Urinary bladder (tissue), 4 donors: ENCODE data around the gene TUBA1A. TPM values are rescaled to one million over a fixed set of nuclear protein-coding genes. Genes with fewer than 3 reads are reported as not detected.
"Not testable (repeated sequence)": the region's sequence is repeated elsewhere in the genome, so short reads cannot be mapped to it uniquely, and the experiment has no call there.

Source experiments
- DNase-seq: peaks from one replicate; pipeline ENCODE4 v3.0.0-alpha.2; 2015; ENCODE audit errors: extremely low spot score
- H3K27ac ChIP-seq: one replicate; pipeline ENCODE4 v1.5.1; 2013; ENCODE audit warnings: low read depth, mild to moderate bottlenecking, moderate library complexity
- H3K36me3 ChIP-seq: one replicate; pipeline ENCODE4 v1.6.1; 2013; ENCODE audit warnings: mild to moderate bottlenecking, moderate library complexity; ENCODE audit not compliant: insufficient read depth
- H3K4me1 ChIP-seq: one replicate; pipeline ENCODE4 v1.6.1; 2013; ENCODE audit warnings: mild to moderate bottlenecking, moderate library complexity; ENCODE audit not compliant: insufficient read depth
- H3K4me3 ChIP-seq: one replicate; pipeline ENCODE4 v1.5.1; 2013; ENCODE audit warnings: low read depth, low read length
- WGBS: extraction: QIAGEN DNeasy Blood & Tissue Kit; methylation state at CpG from one replicate; pipeline ENCODE4 v1.1.7; 2013; 5-methylcytosine and 5-hydroxymethylcytosine counted together
- polyA plus RNA-seq: library from polyadenylated mRNA; stranded (reverse); fragments of 200-250 nt; gene quantifications from one replicate; pipeline ENCODE4 v1.2.3, GENCODE V29; 2013
- total RNA-seq: library from RNA; depleted of rRNA; stranded (reverse); fragments of >200 nt; gene quantifications from one replicate; pipeline ENCODE4 v1.2.3, GENCODE V29; 2014
- donor health status: healthy with polysubstance abuse.
- donor health status: healthy.

Gene TUBA1A
- total and polyA plus RNA-seq, 2 donors = 645 to 683 TPM

DNA sequence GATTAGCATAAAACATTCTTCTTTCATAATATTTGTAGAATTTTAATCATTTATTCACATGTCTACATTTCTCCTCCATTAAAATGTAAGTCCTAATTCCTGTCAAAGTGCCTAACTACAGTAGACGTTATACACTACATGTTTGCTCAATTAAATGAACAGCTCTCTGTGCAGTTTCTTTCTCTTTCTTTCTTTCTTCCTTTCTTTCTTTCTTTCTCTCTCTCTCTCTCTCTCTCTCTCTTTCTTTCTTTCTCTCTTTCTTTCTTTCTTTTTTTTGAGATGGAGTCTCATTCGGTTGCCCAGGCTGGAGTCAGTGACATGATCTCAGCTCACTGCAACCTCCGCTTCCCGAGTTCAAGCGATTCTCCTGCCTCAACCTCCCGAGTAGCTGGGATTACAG is 2.6 kb upstream of the TUBA1A start:
- WGBS = 96% methylated on average over 6 of the region's 6 CpGs
- not testable (repeated sequence) for DNase-seq, H3K36me3 ChIP-seq, H3K27ac ChIP-seq, H3K4me3 ChIP-seq, H3K4me1 ChIP-seq

DNA sequence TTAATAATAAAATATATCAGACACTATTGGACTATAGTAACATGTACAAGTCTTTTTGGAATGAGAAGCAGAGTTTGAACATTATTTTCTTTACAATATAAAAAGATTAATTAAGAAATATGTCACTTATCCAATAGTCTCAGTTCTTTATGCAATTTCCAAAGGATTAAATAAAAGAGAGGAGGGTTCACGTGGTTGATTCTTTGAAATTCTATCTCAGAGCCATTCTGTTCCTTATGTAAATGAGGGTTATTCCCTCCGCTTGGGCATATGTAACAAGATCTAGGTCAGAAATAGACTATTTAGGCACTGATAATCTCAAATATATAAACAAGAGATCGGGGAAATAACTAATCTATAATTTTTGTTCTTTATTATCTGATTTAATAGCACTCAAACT is 2.1 kb upstream of the TUBA1A start:
- H3K27ac ChIP-seq = no peak overlapping the region
- WGBS = 86% methylated on average over 3 of the region's 3 CpGs

DNA sequence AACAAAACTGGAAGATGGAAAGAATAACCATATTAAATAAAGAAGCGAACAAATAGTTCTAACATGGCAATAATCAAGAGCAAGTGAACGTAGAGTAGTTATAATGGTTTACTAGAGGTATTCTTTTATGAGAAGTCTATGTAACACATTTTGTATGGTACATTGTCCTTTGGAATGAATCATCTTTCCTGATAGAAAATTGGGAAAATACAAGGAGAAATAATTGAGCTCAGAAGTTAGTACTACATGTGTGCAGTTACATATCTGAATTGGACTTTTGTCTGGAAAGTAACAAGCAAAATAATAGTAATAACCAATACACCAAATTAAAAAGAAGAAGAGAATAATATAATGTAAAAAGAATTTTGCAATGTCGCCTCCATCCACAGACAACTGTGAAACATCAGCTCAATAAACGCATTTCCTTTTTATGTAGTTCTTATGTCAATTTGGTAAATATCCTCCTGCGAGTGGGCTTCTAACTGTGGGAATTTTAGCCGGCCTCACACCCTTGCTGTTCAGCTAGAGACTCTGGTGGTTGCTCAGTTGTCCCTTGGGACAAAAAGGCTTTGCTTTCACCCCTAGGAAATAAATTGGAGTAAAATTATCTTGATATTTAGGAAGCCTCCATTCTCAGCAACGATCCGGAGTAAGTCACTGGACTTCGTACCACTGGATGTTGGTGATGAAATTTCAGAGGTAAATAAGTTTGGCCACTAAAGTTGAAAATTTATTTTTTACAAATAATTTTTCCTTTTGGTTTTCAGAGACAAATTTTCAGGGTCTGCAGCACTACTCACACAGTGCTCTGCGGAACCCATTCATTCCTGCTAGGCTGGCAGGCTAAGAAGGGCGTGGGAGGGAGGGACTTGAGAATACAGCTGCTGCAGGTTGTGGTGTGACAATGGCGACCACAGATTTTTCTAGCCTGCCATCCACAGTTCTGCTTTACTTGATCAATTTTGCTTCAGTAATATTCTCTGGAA is 1.1 kb upstream of the TUBA1A start:
- DNase-seq = no peak
- no peaks in the 10 kb centered on the region for H3K4me1 ChIP-seq
- 89% methylated on average over 12 of the region's 12 CpGs for WGBS
- no peaks in the 10 kb centered on the region for H3K36me3 ChIP-seq
- peak overlapping the region; percentile 76 for H3K27ac ChIP-seq
- no peak overlapping the region for H3K4me3 ChIP-seq

More for the DNA sequence above, 2.1 kb upstream of the TUBA1A start:
- DNase-seq = no peak
- no peaks in the 10 kb centered on the region for H3K36me3 ChIP-seq
- no peaks in the 10 kb centered on the region for H3K4me1 ChIP-seq
- no peak overlapping the region for H3K4me3 ChIP-seq

DNA sequence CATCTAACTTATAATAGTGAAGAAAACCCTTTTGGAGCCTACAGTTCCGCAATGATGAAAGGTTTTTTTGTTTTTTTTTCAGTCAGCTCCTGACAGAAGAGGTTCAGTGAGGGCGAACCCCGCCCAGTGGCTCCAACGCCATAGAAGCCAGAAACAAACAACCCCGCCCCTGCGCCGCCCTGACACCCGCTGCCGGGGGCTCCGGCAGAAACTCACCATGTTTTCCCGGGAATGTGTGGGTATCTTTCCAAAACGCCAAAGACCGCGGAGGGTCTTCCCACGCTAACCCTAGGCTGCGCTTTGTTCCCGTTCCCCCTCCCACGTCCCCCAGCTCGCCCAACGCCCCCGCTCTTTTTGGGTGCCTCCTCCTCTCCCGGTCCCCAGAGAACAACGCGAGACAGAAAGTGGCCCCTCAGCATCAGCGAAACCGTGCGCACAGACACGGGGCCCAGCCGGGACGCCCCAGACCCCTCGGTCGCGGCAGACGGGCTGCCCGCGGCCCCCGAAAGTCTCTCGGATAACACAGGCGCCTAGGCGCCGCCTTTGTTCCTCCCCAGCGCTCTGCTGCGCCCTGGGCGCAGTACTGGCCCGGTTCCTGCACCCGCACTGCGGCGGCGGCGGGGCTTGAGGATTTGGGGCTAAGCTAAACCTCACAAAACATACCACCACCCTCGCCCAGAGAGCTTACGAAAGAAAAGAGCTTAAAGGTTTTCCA is 522 bp downstream of the TUBA1A start:
- under 1% methylated on average over 52 of the region's 52 CpGs for WGBS
- Histone ChIP-seq H3K4me1 (no peaks in the 10 kb centered on the region), H3K36me3 (no peaks in the 10 kb centered on the region), H3K4me3 (peak overlapping the region; percentile 70), H3K27ac (peak overlapping the region; percentile 94)
- peak; percentile 63 for DNase-seq

DNA sequence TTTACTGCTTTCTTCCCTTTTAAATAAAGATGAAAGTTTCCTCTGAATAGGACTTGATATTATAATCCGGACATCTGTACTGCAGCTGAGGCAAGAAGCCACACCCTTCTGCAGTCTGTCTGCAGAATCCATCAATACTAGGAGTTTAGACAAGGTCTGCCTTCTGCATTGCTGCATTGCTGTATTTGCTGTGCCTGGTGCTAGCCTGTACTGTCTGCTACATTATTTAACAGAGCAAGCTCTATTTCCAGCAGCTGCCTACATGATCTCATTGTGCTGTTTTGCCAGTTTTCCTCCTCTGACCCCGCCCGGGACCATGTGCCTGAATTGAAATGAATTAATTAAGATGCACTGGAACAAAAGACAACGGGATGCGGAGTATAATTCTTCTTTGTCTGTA is 1.7 kb downstream of the TUBA1A start:
- DNase-seq = peak; percentile 72
- H3K4me3 ChIP-seq = no peak overlapping the region
- no peaks in the 10 kb centered on the region for H3K36me3 ChIP-seq
- WGBS = 21% methylated on average over 5 of the region's 5 CpGs
- H3K4me1 ChIP-seq = no peaks in the 10 kb centered on the region
- H3K27ac ChIP-seq = no peak overlapping the region

DNA sequence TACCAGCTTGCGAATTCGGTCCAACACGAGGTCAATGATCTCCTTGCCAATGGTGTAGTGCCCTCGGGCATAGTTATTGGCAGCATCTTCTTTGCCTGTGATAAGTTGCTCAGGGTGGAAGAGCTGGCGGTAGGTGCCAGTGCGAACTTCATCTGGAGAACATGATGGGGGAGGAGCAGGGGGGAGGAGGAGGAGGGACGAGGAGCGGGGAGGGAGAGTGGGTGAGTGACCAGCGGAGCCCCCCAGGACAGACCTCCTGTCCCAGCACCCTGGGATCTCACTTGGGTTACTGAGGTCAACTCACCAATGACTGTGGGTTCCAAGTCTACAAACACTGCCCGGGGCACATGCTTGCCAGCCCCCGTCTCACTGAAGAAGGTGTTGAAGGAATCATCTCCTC is 2.6 kb downstream of the TUBA1A start:
- not testable (repeated sequence) for H3K27ac ChIP-seq, H3K4me3 ChIP-seq
- 66% methylated on average over 11 of the region's 11 CpGs for WGBS

DNA sequence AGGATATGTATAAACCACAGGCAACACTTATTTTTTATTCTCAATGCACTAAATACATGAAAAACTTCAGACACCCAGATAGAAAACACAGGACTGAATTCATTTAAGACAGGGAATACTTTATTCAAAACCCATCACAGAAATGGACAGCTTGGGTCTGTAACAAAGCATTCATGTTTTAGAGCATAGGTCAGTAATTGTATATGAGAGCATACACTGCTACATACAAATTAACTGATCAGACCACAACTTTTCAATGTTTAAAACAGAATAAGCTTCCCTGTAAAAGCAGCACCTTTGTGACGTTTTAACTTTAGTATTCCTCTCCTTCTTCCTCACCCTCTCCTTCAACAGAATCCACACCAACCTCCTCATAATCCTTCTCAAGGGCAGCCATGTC is 4.2 kb downstream of the TUBA1A start:
- DNase-seq, H3K27ac ChIP-seq, H3K4me1 ChIP-seq, H3K4me3 ChIP-seq, H3K36me3 ChIP-seq: not testable (repeated sequence)
- 69% methylated on average over 1 of the region's 1 CpG for WGBS

More for the DNA sequence above, 2.6 kb downstream of the TUBA1A start:
- DNase-seq, H3K4me1 ChIP-seq, H3K36me3 ChIP-seq: not testable (repeated sequence)

DNA sequence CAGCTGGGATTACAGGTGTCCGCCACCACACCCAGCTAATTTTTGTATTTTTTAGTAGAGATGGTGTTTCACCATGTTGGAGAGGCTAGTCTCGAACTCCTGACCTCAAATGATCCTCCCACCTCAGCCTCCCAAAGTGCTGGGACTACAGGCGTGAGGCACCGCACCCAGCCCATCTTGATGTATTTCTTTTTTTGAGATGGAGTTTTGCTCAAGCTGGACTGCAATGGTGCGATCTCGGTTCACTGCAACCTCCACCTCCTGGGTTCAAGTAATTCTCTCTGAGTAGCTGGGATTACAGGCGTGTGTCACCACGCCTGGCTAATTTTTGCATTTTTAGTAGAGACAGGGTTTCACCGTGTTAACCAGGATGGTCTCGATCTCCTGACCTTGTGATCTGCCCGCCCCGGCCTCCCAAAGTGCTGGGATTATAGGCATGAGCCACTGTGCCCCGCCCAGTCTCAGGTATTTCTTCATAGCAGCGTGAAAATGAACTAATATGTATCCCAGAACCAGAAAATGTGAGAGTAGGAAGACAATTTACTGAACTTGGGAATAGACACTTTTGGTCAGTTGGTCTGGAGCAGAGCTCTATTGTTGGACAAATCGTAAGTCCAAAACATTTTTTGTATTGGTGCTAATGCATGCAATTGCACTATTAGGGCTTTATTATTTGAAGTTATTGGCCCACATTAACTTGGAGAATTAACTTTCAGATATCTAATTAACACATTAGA is 5.5 kb downstream of the TUBA1A start:
- WGBS = 89% methylated on average over 15 of the region's 15 CpGs
- not testable (repeated sequence) for H3K4me3 ChIP-seq, H3K4me1 ChIP-seq, H3K36me3 ChIP-seq, DNase-seq, H3K27ac ChIP-seq

DNA sequence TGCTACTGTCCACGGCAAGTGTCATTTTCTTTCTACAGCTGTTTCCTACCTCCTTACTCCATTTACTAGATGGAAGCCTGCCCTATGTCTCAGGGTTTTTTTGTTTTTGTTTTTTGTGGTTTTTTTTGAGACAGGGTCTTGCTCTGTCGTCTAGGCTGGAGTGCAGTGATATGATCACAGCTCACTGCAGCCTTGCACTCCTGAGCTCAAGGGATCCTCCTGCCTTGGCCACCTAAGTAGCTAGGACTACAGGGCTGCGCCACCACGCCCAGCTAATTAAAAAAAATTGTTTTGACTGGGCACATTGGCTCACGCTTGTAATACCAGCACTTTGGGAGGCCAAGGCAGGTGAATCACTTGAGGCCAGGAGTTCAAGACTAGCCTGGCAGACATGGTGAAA is 14.7 kb downstream of the TUBA1A start:
- no peak overlapping the region for H3K27ac ChIP-seq
- H3K4me1 ChIP-seq = no peaks in the 10 kb centered on the region
- H3K4me3 ChIP-seq = no peak overlapping the region
- H3K36me3 ChIP-seq = no peaks in the 10 kb centered on the region
- 84% methylated on average over 5 of the region's 5 CpGs for WGBS
- no peak for DNase-seq

DNA sequence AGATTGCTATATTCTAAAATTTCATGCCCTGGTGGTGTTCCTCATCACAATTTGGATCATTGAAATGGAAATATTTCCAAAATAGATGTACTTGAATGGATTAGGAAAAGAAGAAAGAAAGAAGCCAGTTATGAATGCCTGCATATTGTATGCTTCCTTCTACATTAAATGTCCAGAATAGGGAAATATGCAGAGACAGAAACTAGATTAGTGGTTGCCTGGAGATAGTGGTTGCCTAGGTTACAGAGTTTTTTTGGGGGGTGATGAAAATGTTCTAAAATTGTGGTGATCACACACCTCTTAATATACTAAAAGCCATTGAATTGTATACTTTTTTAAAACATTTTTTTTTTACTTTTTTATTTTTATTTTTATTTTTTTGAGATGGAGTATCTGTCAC is 18.0 kb downstream of the TUBA1A start:
- H3K4me3 ChIP-seq = no peak overlapping the region
- no peak for DNase-seq
- no peaks in the 10 kb centered on the region for H3K4me1 ChIP-seq
- no peak overlapping the region for H3K27ac ChIP-seq
- no peaks in the 10 kb centered on the region for H3K36me3 ChIP-seq

DNA sequence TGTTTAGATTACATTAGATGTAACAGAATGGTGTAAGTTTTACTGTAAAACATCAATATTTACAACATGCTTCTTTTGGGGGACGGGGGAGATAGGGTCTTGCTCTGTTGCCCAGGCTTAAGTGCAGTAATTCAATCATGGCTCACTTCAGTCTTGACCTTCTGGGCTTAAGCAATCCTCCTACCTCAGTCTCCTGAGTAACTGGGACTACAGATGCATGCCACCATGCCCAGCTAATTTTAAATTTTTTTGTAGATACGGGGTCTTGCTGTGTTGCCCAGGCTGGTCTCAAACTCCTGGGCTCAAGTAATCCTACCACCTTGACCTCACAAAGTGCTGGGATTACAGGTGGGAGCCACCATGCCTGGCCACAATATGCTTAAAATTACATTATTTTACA is 23.8 kb downstream of the TUBA1A start:
- DNase-seq = no peak
- no peaks in the 10 kb centered on the region for H3K4me1 ChIP-seq
- no peaks in the 10 kb centered on the region for H3K36me3 ChIP-seq
- 89% methylated on average over 2 of the region's 2 CpGs for WGBS
- H3K27ac ChIP-seq = no peak overlapping the region
- no peak overlapping the region for H3K4me3 ChIP-seq

DNA sequence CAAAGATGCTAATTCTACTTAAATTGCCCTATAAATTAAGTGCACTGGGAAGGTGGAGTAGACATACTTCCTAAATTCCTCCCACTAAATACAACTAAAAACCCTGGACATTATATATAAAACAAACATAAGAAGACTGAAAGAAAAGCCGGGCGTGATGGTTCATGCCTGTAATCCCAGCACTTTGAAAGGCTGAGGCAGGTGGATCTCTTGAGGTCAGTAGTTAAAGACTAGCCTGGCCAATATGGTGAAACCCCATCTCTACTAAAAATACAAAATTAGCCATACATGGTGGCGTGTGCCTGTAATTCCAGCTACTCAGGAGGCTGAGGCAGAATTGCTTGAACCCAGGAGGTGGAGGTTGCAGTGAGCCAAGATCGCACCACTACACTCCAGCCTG is 27.0 kb downstream of the TUBA1A start:
- 88% methylated on average over 4 of the region's 4 CpGs for WGBS
- H3K4me1 ChIP-seq, H3K27ac ChIP-seq, H3K4me3 ChIP-seq, H3K36me3 ChIP-seq, DNase-seq: not testable (repeated sequence)

DNA sequence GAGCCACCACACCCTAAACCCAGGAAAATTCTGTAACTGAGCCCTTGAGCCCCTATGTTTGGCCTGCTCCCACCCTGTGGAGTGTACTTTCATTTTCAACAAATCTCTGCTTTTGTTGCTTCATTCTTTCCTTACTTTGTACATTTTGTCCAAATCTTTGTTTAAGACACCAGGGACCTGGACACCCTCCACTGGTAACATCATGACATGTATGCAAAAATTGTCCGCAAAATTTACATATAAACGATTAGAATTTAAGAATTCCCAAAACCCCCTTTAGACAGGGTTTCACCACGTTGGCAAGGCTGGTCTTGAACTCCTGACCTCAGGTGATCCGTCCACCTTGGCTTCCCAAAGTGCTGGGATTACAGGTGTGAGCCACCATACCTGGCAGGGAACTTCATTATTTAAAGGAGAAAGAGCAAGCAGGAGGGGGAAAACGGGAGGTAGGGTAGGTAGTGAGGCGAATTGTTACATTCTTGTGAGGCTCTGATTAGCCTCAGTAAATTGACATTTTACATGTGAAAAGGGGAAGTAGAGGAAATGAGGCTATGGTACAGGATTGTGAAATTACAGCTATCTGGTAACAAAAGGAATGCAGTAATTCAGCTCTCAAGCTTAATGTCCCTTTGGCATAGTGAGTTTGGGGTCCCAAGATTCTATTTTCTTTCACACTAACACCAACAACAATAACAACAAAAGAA is 27.6 kb downstream of the TUBA1A start:
- no peaks in the 10 kb centered on the region for H3K36me3 ChIP-seq
- H3K27ac ChIP-seq = no peak overlapping the region
- H3K4me3 ChIP-seq = no peak overlapping the region
- DNase-seq = no peak
- no peaks in the 10 kb centered on the region for H3K4me1 ChIP-seq
- 72% methylated on average over 6 of the region's 6 CpGs for WGBS
